ENCODE measurements around the gene PLK3.
A peak's percentile ranks its signal among the peaks of the same experiment; 100 is the strongest.
"Not testable (repeated sequence)": the region's sequence is repeated elsewhere in the genome, so short reads cannot be mapped to it uniquely, and the experiment has no call there.

PLK3 gene

GRCh38 chr1:44808063-44808937, 8.1 kb downstream of the PLK3 start, which contains the start of gene BTBD19:
BTBD19 (plus strand) TSS chr1:44808523; CDS start chr1:44808821, 298 bp downstream.
- H3K4me2 ChIP-seq (ENCODE audit: low read depth, low read length, poor library complexity, severe bottlenecking): peak within 1 kb of the TSS; percentile 36
- no peak within 1 kb of the TSS for H3K4me3 ChIP-seq (ENCODE audit: insufficient read depth, low read length, poor library complexity, severe bottlenecking)
- peak within 1 kb of the TSS; percentile 45 for H3K9ac ChIP-seq (ENCODE audit: low read length)
- no peaks in the 10 kb centered on the region for H3K79me2 ChIP-seq (ENCODE audit: insufficient read depth, low read length)
- H2AFZ ChIP-seq (ENCODE audit: low read depth, low read length, severe bottlenecking): peak within 1 kb of the TSS; percentile 8
- H3K27ac ChIP-seq (ENCODE audit: low read depth, low read length): peak within 1 kb of the TSS; percentile 78
- no peaks in the 10 kb centered on the region for H4K20me1 ChIP-seq (ENCODE audit: low read depth, low read length)
- H3K36me3 ChIP-seq (ENCODE audit: low read length): no peaks in the 10 kb centered on the region
- H3K9me2 ChIP-seq (replicated peaks; ENCODE audit: insufficient read depth, low read length): no peaks in the 10 kb centered on the region
- TF ChIP-seq EZH2phosphoT487 (conservative IDR thresholded peaks at IDR 0.05; ENCODE audit: low read length) (no peak), CTCF (IDR thresholded peaks at IDR 0.05; ENCODE audit: insufficient read depth, low read length, poor library complexity, severe bottlenecking) (no peak)
- H3F3A ChIP-seq (ENCODE audit: insufficient read depth): peaks cover 14% of the 10 kb centered on the region
- no peaks in the 10 kb centered on the region for H3K9me3 ChIP-seq (ENCODE audit: insufficient read depth, low read length)
- no peaks in the 10 kb centered on the region for H3K27me3 ChIP-seq (ENCODE audit: low read length)

- TF ChIP-seq EZH2phosphoT487 (conservative IDR thresholded peaks at IDR 0.05; ENCODE audit: low read length) (no peak), CTCF (IDR thresholded peaks at IDR 0.05; ENCODE audit: insufficient read depth, low read length, poor library complexity, severe bottlenecking) (no peak)
- Histone ChIP-seq H3K27ac (ENCODE audit: low read depth, low read length) (peak overlapping the region; percentile 78), H4K20me1 (ENCODE audit: low read depth, low read length) (no peaks in the 10 kb centered on the region), H3K9me2 (replicated peaks; ENCODE audit: insufficient read depth, low read length) (no peaks in the 10 kb centered on the region), H3K4me2 (ENCODE audit: low read depth, low read length, poor library complexity, severe bottlenecking) (peak overlapping the region; percentile 36), H3K27me3 (ENCODE audit: low read length) (no peaks in the 10 kb centered on the region), H3F3A (ENCODE audit: insufficient read depth) (peaks cover 14% of the 10 kb centered on the region), H3K9ac (ENCODE audit: low read length) (peak overlapping the region; percentile 45), H2AFZ (ENCODE audit: low read depth, low read length, severe bottlenecking) (peak overlapping the region; percentile 8), H3K79me2 (ENCODE audit: insufficient read depth, low read length) (no peaks in the 10 kb centered on the region), H3K4me3 (ENCODE audit: insufficient read depth, low read length, poor library complexity, severe bottlenecking) (no peak overlapping the region), H3K36me3 (ENCODE audit: low read length) (no peaks in the 10 kb centered on the region), H3K9me3 (ENCODE audit: insufficient read depth, low read length) (no peaks in the 10 kb centered on the region)
These were observed 9.1 kb downstream of the PLK3 start for GRCh38 chr1:44808938-44809917.

- H2AFZ ChIP-seq (ENCODE audit: low read depth, low read length, severe bottlenecking): no peak overlapping the region
- H3K36me3 ChIP-seq (ENCODE audit: low read length): no peaks in the 10 kb centered on the region
- peak overlapping the region; percentile 78 for H3K27ac ChIP-seq (ENCODE audit: low read depth, low read length)
- H3K4me2 ChIP-seq (ENCODE audit: low read depth, low read length, poor library complexity, severe bottlenecking): peak overlapping the region; percentile 36
- no peak for TF ChIP-seq CTCF (IDR thresholded peaks at IDR 0.05; ENCODE audit: insufficient read depth, low read length, poor library complexity, severe bottlenecking)
- TF ChIP-seq EZH2phosphoT487 (conservative IDR thresholded peaks at IDR 0.05; ENCODE audit: low read length): no peak
- H3K9me2 ChIP-seq (replicated peaks; ENCODE audit: insufficient read depth, low read length): no peaks in the 10 kb centered on the region
- H3F3A ChIP-seq (ENCODE audit: insufficient read depth): peaks cover 14% of the 10 kb centered on the region
- no peaks in the 10 kb centered on the region for H3K79me2 ChIP-seq (ENCODE audit: insufficient read depth, low read length)
- H3K9ac ChIP-seq (ENCODE audit: low read length): peak overlapping the region; percentile 45; the same call in 1 of the 2 replicates
- no peaks in the 10 kb centered on the region for H3K9me3 ChIP-seq (ENCODE audit: insufficient read depth, low read length)
- no peaks in the 10 kb centered on the region for H3K27me3 ChIP-seq (ENCODE audit: low read length)
- no peaks in the 10 kb centered on the region for H4K20me1 ChIP-seq (ENCODE audit: low read depth, low read length)
- H3K4me3 ChIP-seq (ENCODE audit: insufficient read depth, low read length, poor library complexity, severe bottlenecking): no peak overlapping the region
These were observed 10.1 kb downstream of the PLK3 start for GRCh38 chr1:44810101-44810761.

GRCh38 chr1:44810762-44811105, 10.6 kb downstream of the PLK3 start:
- H2AFZ ChIP-seq (ENCODE audit: low read depth, low read length, severe bottlenecking); H3K9me2 ChIP-seq (replicated peaks; ENCODE audit: insufficient read depth, low read length); H4K20me1 ChIP-seq (ENCODE audit: low read depth, low read length); H3K36me3 ChIP-seq (ENCODE audit: low read length); H3K4me3 ChIP-seq (ENCODE audit: insufficient read depth, low read length, poor library complexity, severe bottlenecking); H3K79me2 ChIP-seq (ENCODE audit: insufficient read depth, low read length); H3K27me3 ChIP-seq (ENCODE audit: low read length); H3K9me3 ChIP-seq (ENCODE audit: insufficient read depth, low read length): not testable (repeated sequence)
- Histone ChIP-seq H3K27ac (ENCODE audit: low read depth, low read length) (peak overlapping the region; percentile 78), H3K9ac (ENCODE audit: low read length) (0 out of 2 replicates have a peak overlapping the region, but pooled peaks have one; percentile 45), H3F3A (ENCODE audit: insufficient read depth) (peaks cover 14% of the 10 kb centered on the region), H3K4me2 (ENCODE audit: low read depth, low read length, poor library complexity, severe bottlenecking) (peak overlapping the region; percentile 36)

Measured in SU-DHL-6 (cell line).